ENCODE data around the gene NEK5.

DNA sequence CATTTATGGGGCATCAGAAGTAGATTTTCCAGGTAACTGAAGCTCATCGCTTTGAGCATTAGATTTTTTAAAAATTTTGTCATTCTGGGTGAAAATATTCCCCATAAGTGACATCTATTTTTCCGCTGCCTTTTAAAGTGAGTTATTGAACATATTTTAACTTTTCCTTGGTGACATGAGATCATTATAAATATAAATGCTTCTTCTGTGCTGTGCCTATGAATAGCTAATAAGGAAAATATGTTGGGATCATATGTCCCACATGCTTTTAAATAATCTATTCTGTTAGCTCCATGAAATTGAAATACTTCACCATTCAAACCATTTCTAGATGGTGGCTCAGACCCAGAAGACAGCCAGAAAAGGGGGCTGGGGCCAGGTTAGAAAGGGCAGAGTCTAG lies 131.7 kb downstream of the NEK5 start:
- no peak for TF ChIP-seq POLR2A (IDR thresholded peaks at IDR 0.05; ENCODE audit: control extremely low read depth in 1 of 2, low read depth in 2 of 2, low read length in 2 of 2)
- no peak for TF ChIP-seq POLR2AphosphoS5 (IDR thresholded peaks at IDR 0.05; ENCODE audit: low read depth, low read length)
- TF ChIP-seq, protein P1, sequence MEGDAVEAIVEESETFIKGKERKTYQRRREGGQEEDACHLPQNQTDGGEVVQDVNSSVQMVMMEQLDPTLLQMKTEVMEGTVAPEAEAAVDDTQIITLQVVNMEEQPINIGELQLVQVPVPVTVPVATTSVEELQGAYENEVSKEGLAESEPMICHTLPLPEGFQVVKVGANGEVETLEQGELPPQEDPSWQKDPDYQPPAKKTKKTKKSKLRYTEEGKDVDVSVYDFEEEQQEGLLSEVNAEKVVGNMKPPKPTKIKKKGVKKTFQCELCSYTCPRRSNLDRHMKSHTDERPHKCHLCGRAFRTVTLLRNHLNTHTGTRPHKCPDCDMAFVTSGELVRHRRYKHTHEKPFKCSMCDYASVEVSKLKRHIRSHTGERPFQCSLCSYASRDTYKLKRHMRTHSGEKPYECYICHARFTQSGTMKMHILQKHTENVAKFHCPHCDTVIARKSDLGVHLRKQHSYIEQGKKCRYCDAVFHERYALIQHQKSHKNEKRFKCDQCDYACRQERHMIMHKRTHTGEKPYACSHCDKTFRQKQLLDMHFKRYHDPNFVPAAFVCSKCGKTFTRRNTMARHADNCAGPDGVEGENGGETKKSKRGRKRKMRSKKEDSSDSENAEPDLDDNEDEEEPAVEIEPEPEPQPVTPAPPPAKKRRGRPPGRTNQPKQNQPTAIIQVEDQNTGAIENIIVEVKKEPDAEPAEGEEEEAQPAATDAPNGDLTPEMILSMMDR (IDR thresholded peaks at IDR 0.05; ENCODE audit: control extremely low read depth in 1 of 3, insufficient read depth in 1 of 3, low read depth in 1 of 3, low read length in 3 of 3), result no peak
- no peak for TF ChIP-seq YY1 (IDR thresholded peaks at IDR 0.05; ENCODE audit: low read depth, low read length)
- TF ChIP-seq USF2 (IDR thresholded peaks at IDR 0.05; ENCODE audit: low read length), result no peak
- TF ChIP-seq KDM4A (IDR thresholded peaks at IDR 0.05; ENCODE audit: low read depth, low read length, severe bottlenecking), result no peak
- no peak for TF ChIP-seq SUZ12 (IDR thresholded peaks at IDR 0.05; ENCODE audit: low read length)
- TF ChIP-seq SIRT6 (IDR thresholded peaks at IDR 0.05; ENCODE audit: low read length), result no peak
- TF ChIP-seq RFX5 (IDR thresholded peaks at IDR 0.05; ENCODE audit: borderline replicate concordance, low read depth, low read length), result no peak
- TF ChIP-seq HDAC2 (IDR thresholded peaks at IDR 0.05; ENCODE audit: borderline replicate concordance in 1 of 2, low read depth in 2 of 2, low read length in 2 of 2), result no peak

Measured in H1 (cell line).